GM12865 (cell line): ENCODE data around the gene TMEM200B.
"Not testable (repeated sequence)": the region's sequence is repeated elsewhere in the genome, so short reads cannot be mapped to it uniquely, and the experiment has no call there.

ENCODE experiments used
- DNase-seq: peaks from one replicate; pipeline ENCODE4 v3.0.0; 2010; ENCODE audit warnings: low read depth
- H3K4me3 ChIP-seq: 2 replicates; pipeline ENCODE4 v1.5.1; 2011; ENCODE audit warnings: mild to moderate bottlenecking, low read depth, low read length, control low read depth
- TF ChIP-seq, protein P1 (sequence below): IDR thresholded peaks from 2 replicates; pipeline ENCODE4 v1.5.1; 2011; ENCODE audit warnings: low read length, control low read depth, low read depth, inconsistent platforms; ENCODE audit not compliant: insufficient read depth; ENCODE audit errors: missing control alignments

TMEM200B gene

GRCh38 chr1:29096231-29096886, 27.3 kb downstream of the TMEM200B start:
- no peak for DNase-seq
- TF ChIP-seq, protein P1, sequence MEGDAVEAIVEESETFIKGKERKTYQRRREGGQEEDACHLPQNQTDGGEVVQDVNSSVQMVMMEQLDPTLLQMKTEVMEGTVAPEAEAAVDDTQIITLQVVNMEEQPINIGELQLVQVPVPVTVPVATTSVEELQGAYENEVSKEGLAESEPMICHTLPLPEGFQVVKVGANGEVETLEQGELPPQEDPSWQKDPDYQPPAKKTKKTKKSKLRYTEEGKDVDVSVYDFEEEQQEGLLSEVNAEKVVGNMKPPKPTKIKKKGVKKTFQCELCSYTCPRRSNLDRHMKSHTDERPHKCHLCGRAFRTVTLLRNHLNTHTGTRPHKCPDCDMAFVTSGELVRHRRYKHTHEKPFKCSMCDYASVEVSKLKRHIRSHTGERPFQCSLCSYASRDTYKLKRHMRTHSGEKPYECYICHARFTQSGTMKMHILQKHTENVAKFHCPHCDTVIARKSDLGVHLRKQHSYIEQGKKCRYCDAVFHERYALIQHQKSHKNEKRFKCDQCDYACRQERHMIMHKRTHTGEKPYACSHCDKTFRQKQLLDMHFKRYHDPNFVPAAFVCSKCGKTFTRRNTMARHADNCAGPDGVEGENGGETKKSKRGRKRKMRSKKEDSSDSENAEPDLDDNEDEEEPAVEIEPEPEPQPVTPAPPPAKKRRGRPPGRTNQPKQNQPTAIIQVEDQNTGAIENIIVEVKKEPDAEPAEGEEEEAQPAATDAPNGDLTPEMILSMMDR: no peak
- no peak overlapping the region for H3K4me3 ChIP-seq

DNA sequence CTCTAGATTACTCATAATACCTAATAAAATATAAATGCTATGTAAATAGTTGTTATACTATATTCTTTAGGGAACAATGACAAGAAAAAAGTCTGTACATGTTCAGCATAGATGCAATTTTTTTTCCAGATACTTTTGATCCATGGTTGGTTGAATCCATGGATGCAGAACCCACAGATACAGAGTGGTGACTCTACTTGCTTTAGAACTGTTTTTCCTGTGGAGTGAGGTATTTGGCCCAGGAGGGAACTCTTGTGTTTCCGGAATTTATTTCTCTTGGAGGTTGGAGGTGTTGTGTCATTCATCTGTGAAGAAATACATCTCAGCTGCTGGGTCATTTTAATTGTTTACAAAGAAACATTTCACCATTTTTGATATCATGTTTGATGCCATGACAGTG, 28.7 kb downstream of the TMEM200B start:
- TF ChIP-seq, protein P1: no peak
- DNase-seq: no peak
- H3K4me3 ChIP-seq: no peak overlapping the region

DNA sequence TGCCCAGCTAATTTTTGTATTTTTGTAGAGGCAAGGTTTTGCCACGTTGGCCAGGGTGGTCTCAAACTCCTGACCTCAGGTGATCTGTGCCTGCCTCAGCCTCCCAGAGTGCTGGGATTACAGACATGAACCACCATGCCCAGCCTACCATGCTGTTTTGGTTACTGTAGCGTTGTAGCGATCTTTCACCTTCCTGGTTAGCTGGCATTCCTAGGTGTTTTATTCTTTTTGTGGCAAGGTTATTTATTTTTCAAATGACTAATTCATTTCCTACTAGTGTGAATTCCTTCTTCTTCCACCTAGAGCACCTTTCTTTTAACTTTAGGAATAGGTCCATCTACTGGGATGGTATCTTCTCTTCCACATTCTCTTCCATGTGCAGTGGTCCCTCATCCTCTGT, 29.3 kb downstream of the TMEM200B start:
- no peak for DNase-seq
- H3K4me3 ChIP-seq: no peak overlapping the region
- TF ChIP-seq, protein P1: no peak

DNA sequence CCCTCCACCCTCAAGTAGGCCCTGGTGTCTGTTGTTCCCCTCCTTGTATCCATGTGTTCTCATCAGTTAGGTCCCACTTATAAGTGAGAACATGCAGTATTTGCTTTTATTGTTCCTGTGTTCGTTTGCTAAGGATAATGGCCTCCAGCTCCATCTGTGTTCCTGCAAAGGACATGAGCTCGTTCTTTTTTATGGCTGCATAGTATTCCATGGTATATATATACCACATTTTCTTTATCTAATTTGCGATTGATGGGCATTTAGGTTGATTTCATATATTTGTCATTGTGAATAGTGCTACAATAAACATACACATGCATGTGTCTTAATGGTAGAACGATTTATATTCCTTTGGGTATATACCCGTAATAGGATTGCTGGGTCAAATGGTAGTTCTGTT, 31.0 kb downstream of the TMEM200B start:
- H3K4me3 ChIP-seq, DNase-seq: not testable (repeated sequence)

DNA sequence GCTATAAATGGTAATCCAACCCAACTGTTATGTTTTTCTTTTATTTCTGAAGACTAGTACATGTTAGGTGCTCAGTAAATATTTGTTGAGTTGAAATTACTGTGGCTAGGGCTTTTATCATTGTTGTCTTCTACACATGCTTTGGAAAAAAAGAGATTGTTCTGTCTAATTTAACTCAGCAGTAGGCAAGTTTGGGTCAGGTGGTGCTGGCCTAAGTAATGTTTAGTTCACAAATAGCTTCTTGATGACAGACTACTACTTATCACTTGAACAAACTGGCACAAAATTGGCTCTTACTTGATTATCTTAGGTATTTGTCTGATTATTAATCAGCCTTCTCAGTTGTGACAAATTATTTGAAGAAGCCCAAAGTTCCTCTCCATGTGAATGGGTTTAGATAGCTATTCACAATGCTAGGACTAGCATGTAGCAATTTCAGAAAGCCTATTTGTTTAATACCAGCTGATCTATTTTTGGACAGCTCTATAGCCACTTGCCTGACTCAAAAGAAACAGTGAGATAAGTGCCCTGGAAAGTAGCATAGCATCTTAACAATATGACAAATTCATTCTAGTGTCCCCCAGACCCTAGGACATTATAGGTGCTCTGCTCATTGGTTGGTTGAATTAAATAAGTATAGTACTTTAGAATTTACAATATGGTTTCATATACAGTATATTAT, 32.6 kb downstream of the TMEM200B start:
- TF ChIP-seq, protein P1: no peak
- DNase-seq: no peak
- H3K4me3 ChIP-seq: no peak overlapping the region

GRCh38 chr1:29084196-29084521, 39.5 kb downstream of the TMEM200B start:
- TF ChIP-seq, protein P1: no peak
- no peak for DNase-seq
- no peak overlapping the region for H3K4me3 ChIP-seq

- TF ChIP-seq, protein P1: no peak
Observed at GRCh38 chr1:29083317-29084195, 40.1 kb downstream of the TMEM200B start.

More at GRCh38 chr1:29083317-29084195, 40.1 kb downstream of the TMEM200B start:
- no peak for DNase-seq
- H3K4me3 ChIP-seq: no peak overlapping the region
